Body of pancreas (tissue), 4 donors: ENCODE data around the gene HINT1. TPM values are rescaled to one million over a fixed set of nuclear protein-coding genes. Genes with fewer than 3 reads are reported as not detected.

Source experiments
- ATAC-seq: fragments of 150-250 bp; one replicate; pipeline ENCODE4 v1.9.1; 2016
- DNase-seq, 4 donors: peaks; one replicate each; pipeline ENCODE4 v3.0.0-alpha.2; 2019
- H3K27ac ChIP-seq, 4 donors: fragments of 200-600 bp; sonication (generic); 1 replicate in 3 of 4; 2 replicates in 1 of 4; pipeline versions ENCODE4 v1.5.1 to v1.6.1; 2016 to 2019; ENCODE audit warnings: mild to moderate bottlenecking in 1 of 4, mixed read lengths in 1 of 4, moderate library complexity in 1 of 4
- H3K27me3 ChIP-seq, 2 donors: fragments of 200-600 bp; sonication (generic); one replicate each; pipeline ENCODE4 v1.6.0; 2016; ENCODE audit warnings: mild to moderate bottlenecking in 1 of 2
- H3K36me3 ChIP-seq, 2 donors: fragments of 200-600 bp; sonication (generic); replicated peaks in 1 of 2; 2 replicates each; pipeline ENCODE4 v1.5.1; 2016; ENCODE audit warnings: low read depth in 2 of 2; ENCODE audit not compliant: insufficient read depth in 1 of 2
- H3K4me1 ChIP-seq: fragments of 200-600 bp; sonication (generic); one replicate; pipeline ENCODE4 v1.6.0; 2016
- H3K4me3 ChIP-seq, 2 donors: fragments of 200-600 bp; sonication (generic); 1 replicate in 1 of 2; 2 replicates in 1 of 2; pipeline ENCODE4 v1.5.1; 2016 to 2019
- H3K9me3 ChIP-seq, 3 donors: fragments of 200-600 bp; sonication (generic); 1 replicate in 2 of 3; 2 replicates in 1 of 3; pipeline ENCODE4 v1.5.1; 2016
- POLR2A ChIP-seq, 3 donors: fragments of 450-650 bp; IDR thresholded peaks; one replicate each; pipeline ENCODE4 v1.6.1; 2016; ENCODE audit warnings: antibody characterized with exemption in 3 of 3, mild to moderate bottlenecking in 2 of 3
- WGBS, 2 donors: methylation state at CpG; one replicate each; pipeline ENCODE4 v1.1.5; 2017; 5-methylcytosine and 5-hydroxymethylcytosine counted together
- intact Hi-C: fragments of 100-400 bp; cut with DNase I; formaldehyde crosslinking; loops from one replicate; pipeline ENCODE4 v1.15.1; 2023
- total RNA-seq, 2 donors: library from RNA; depleted of rRNA; stranded (reverse); fragments of >200 nt; gene quantifications; one replicate each; pipeline ENCODE4 v1.1.0, GENCODE V29; 2016
- TF ChIP-seq, protein P1 (sequence below), 7 experiments: fragments of 450-650 bp in 4 of 7; fragments of 200-600 bp in 3 of 7; sonication (generic) in 3 of 7; IDR thresholded peaks; one replicate each; pipeline ENCODE4 v1.5.1; 2016 to 2019; ENCODE audit warnings: antibody characterized with exemption in 7 of 7

HINT1 gene
- total RNA-seq, 2 donors from 2014 or later: 89.8 to 109 TPM

DNA sequence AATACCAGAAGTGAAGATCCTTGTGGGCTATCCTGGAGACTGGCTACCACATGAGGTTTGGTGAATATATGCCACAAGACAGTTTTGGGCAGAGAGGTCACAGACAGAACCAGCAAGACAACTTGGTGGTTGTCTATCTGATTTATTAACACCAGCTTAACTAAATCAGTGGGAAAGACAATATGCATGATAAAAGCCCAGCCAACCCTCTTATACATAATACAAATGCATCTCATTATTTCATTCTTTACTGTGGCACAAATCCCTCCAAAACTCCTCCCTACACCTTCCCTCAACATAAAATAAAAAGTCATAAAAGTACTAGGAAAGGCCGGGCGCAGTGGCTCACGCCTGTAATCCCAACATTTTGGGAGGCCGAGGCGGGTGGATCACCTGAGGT lies 8.1 kb downstream of the HINT1 start:
- no peak overlapping the region for H3K4me3 ChIP-seq
- no peak overlapping the region for H3K27ac ChIP-seq
- WGBS, 2 donors: 97% methylated on average over 5 of the region's 5 CpGs
- H3K27me3 ChIP-seq: no peaks in the 10 kb centered on the region
- no peaks in the 10 kb centered on the region for H3K9me3 ChIP-seq
- no peaks in the 10 kb centered on the region for H3K4me1 ChIP-seq
- H3K36me3 ChIP-seq: peaks cover 4 to 12% of the 10 kb centered on the region in 2 donors
- DNase-seq (no peak), ATAC-seq (no peak)
- TF ChIP-seq, protein P1, sequence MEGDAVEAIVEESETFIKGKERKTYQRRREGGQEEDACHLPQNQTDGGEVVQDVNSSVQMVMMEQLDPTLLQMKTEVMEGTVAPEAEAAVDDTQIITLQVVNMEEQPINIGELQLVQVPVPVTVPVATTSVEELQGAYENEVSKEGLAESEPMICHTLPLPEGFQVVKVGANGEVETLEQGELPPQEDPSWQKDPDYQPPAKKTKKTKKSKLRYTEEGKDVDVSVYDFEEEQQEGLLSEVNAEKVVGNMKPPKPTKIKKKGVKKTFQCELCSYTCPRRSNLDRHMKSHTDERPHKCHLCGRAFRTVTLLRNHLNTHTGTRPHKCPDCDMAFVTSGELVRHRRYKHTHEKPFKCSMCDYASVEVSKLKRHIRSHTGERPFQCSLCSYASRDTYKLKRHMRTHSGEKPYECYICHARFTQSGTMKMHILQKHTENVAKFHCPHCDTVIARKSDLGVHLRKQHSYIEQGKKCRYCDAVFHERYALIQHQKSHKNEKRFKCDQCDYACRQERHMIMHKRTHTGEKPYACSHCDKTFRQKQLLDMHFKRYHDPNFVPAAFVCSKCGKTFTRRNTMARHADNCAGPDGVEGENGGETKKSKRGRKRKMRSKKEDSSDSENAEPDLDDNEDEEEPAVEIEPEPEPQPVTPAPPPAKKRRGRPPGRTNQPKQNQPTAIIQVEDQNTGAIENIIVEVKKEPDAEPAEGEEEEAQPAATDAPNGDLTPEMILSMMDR (IDR thresholded peaks at IDR 0.05): no peak
- no peak for TF ChIP-seq POLR2A (IDR thresholded peaks at IDR 0.05)
- intact Hi-C loops: no loop called here

DNA sequence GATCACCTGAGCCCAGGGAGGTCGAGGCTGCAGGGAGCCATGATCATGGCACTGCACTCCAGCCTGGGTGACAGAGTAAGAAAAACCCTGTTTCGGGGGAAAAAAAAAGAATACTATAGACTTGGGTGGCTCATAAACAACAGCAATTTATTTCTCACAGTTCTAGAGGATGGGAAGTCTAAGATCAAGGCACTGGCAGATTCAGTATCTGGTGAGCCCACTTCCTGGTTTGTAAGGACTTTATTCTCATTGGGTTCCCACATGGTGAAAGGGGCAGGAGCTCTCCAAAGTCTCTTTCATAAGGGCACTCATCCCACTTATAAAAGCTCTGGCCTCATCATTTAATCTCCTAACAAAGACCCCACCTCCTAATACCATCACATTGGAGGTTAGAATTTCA lies 8.7 kb downstream of the HINT1 start:
- Histone ChIP-seq H3K27me3 (no peaks in the 10 kb centered on the region), H3K27ac (no peak overlapping the region), H3K4me1 (no peaks in the 10 kb centered on the region), H3K9me3 (no peaks in the 10 kb centered on the region), H3K4me3 (no peak overlapping the region), H3K36me3 (peaks cover 4 to 10% of the 10 kb centered on the region in 2 donors)
- TF ChIP-seq POLR2A (IDR thresholded peaks at IDR 0.05): no peak
- TF ChIP-seq, protein P1 (IDR thresholded peaks at IDR 0.05): no peak
- intact Hi-C loops: no loop called here
- no peak for DNase-seq
- no peak for ATAC-seq
- WGBS, 2 donors: 89 to 90% methylated on average over 2 of the region's 2 CpGs

DNA sequence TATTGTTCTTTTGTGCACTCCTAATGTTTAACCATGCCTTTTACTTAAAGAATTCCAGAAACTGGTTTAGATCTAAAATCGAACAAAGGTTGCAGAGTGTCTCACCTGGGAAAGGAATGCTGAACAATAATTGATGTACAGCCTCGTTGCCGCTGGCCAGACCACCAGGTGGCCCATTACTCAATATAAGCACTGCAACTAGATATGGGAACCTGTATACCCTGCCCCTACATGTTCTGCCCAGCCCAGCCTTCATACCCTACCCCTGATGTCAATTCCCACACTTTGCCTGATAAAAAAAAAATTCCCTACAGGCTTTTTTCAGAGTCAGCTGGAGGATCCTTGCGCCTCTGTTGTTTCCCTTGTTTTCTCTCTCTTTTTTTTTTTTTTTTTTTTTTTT lies 13.8 kb downstream of the HINT1 start:
- ATAC-seq: no peak
- Histone ChIP-seq H3K4me3 (no peak overlapping the region), H3K27ac (no peak overlapping the region), H3K4me1 (no peaks in the 10 kb centered on the region), H3K27me3 (no peaks in the 10 kb centered on the region), H3K36me3 (no peaks in the 10 kb centered on the region), H3K9me3 (no peaks in the 10 kb centered on the region)
- intact Hi-C loops: no loop called here
- WGBS, 2 donors: 56 to 60% methylated on average over 4 of the region's 4 CpGs
- TF ChIP-seq, protein P1 (IDR thresholded peaks at IDR 0.05): no peak
- TF ChIP-seq POLR2A (IDR thresholded peaks at IDR 0.05): no peak
- DNase-seq: no peak

DNA sequence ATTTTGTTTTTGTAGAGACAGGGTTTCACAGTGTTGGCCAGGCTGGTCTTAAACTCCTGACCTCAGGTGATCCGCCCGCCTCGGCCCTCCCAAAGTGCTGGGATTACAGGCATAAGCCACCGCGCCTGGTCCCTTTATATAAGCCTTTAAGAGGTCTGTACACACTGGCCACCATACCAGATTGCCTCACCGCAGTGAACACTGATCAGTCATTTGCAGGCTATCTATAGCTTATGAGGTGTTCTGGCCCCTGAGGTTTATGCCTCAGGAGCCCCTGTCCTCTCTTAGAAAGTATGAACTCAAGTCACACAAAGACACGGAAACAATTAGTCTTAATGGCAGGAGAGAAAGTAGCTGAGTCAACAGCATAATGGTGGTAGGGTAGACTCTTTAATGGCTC lies 14.6 kb downstream of the HINT1 start:
- Histone ChIP-seq H3K4me3 (no peak overlapping the region), H3K27ac (no peak overlapping the region), H3K36me3 (no peaks in the 10 kb centered on the region), H3K4me1 (no peaks in the 10 kb centered on the region), H3K27me3 (no peaks in the 10 kb centered on the region), H3K9me3 (no peaks in the 10 kb centered on the region)
- intact Hi-C loops: no loop called here
- DNase-seq (no peak), ATAC-seq (no peak)
- WGBS, 2 donors: 90 to 96% methylated on average over 4 to 7 of the region's 7 CpGs
- TF ChIP-seq, protein P1 (IDR thresholded peaks at IDR 0.05): no peak
- no peak for TF ChIP-seq POLR2A (IDR thresholded peaks at IDR 0.05)

DNA sequence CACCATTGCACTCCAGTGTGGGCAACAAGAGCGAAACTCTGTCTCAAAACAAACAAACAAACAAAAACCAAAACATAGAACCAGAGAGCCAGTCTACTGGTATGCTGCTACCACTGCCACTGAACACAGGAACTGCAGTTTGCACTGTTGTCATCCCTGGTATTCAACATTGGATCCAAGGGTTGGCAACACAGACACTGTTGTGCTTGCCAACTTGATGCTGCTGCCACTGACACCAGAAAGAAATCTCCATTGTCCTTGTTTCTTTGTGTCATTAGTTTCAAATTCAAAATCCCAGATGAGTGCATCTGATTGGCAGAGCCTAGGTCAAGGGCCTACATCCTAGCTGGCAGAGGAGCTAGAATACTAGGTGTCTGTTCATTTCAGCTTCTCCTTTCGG lies 16.2 kb downstream of the HINT1 start:
- no peaks in the 10 kb centered on the region for H3K27me3 ChIP-seq
- no peak overlapping the region for H3K4me3 ChIP-seq
- H3K9me3 ChIP-seq: no peaks in the 10 kb centered on the region
- no peak for ATAC-seq
- no peaks in the 10 kb centered on the region for H3K4me1 ChIP-seq
- 89 to 93% methylated on average over 2 of the region's 2 CpGs for WGBS, 2 donors
- no peak for DNase-seq
- no peak overlapping the region for H3K27ac ChIP-seq
- TF ChIP-seq, protein P1 (IDR thresholded peaks at IDR 0.05): no peak
- TF ChIP-seq POLR2A (IDR thresholded peaks at IDR 0.05): no peak
- intact Hi-C loops: no loop called here
- H3K36me3 ChIP-seq: no peaks in the 10 kb centered on the region
